Activated CD8-positive, alpha-beta memory T cell treated with anti-CD3 and anti-CD28 coated beads for 36 hours (primary cell): ENCODE measurements around the gene PNPLA6. TPM values are rescaled to one million over a fixed set of nuclear protein-coding genes. Genes with fewer than 3 reads are reported as not detected.

Source experiments
- CTCF ChIA-PET: fragments of 350-600 bp; sonication (Branson Sonifier 250); formaldehyde crosslinking; loops from one replicate; lab custom pipeline; 2021; ENCODE audit warnings: antibody characterized with exemption; lab: Charles Lee
- POLR2A ChIA-PET: fragments of 350-600 bp; sonication (Branson Sonifier 250); formaldehyde crosslinking; loops from one replicate; lab custom pipeline; 2021; ENCODE audit warnings: antibody characterized with exemption; lab: Charles Lee
- total RNA-seq, 2 experiments: library from RNA; stranded (reverse); gene quantifications; one replicate each; pipeline ENCODE4 v1.2.3, GENCODE V29; 2021

The PNPLA6 gene
- total RNA-seq, 2 experiments from 2014 or later, result 114 to 115 TPM

DNA sequence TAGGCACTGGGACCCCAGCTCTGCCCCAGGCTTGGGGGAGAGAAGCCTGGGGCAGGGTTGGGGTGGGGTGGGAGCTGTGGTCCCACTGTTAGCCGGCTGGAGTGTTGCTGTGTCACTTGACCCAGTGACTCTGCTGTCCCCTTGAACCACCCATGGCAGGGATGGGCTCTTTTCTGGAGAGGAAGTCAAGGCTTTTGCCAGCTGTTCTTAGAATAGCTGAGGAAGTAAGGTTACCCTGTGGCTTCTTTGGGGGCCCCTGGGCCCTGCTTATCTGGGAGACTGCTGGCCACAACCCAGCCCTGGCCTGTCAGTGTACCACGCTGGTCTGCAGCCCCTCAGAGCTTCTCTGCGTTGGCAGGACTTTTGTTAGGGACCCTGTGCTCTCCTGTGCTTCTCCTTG, 9.1 kb downstream of the PNPLA6 start:
- CTCF ChIA-PET, result interaction anchor here (0.7 to 1.1 kb wide), 4 partner anchors 22 to 268 kb away, joined by 3 read pairs; partner anchors contain the start of gene MCOLN1
- POLR2A ChIA-PET, result interaction anchor here (0.7 kb wide), 1 partner anchor 71 kb away, joined by 4 read pairs; no protein-coding TSS in a partner anchor

DNA sequence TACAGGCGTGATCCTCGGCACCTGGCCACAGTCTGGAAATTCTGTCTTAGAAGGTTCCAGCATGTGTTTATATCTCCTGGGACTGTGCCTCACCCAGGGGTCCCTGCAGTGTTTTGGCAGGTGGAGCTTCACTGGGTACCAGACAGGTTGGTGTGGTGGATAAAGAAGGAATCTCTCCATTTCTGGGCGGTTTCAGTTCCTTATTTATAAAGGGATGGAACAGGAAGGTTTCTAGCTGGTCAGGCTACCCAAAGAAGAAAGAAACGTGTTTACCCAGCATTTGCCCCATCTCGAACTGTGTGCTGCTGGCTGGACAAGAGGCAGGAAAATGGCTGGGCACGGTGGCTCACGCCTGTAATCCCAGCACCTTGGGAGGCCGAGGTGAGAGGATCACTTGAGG, 9.8 kb downstream of the PNPLA6 start:
- POLR2A ChIA-PET, result interaction anchor here (0.7 kb wide), 1 partner anchor 12 kb away, joined by 6 read pairs; no protein-coding TSS in a partner anchor
- CTCF ChIA-PET, result interaction anchor here (0.7 to 1.1 kb wide), 2 partner anchors 23 to 268 kb away, joined by 3 read pairs; no protein-coding TSS in a partner anchor

DNA sequence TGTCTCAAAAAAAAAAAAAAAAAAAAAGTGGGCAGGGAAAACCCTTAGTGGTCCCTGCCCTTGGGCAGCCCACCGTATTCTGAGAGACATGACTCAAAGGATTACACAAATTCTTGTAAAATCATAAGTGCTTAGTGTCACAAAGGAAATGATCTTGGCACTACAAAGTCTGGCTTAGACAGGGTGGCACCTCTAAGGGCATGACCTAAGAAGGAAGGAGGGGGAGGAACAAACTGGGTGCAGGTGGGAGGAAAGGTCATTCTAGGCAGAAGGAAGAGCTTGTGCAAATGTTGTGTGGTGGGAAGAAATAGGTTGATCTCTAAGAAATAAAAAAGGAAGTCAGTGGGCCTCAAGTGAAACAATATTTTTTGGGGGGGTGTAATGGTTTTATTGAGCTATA, 10.4 kb downstream of the PNPLA6 start:
- CTCF ChIA-PET, result interaction anchor here (0.6 to 1.3 kb wide), 2 partner anchors 25 to 135 kb away, joined by 3 read pairs; partner anchors contain the start of gene TRAPPC5
- POLR2A ChIA-PET, result interaction anchor here (0.7 kb wide), 1 partner anchor 13 kb away, joined by 6 read pairs; no protein-coding TSS in a partner anchor

DNA sequence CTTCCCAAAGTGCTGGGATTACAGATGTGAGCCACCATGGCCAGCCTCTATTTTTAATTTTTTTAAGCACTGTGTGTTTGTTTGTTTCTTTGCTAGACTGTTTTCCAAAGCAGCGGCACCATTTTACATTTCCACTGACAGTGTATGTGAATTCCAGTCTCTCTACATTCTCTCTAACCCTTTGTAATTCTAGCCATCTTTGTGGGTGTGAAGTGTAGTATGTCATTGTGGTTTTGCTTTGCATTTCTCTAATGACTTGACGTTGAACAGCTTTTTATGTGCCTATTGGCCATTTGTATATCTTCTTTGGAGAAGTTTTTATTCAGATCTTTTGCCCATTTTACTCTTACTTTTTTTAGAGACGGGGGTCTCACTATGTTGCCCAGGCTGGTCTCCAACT, 11.6 kb downstream of the PNPLA6 start:
- ChIA-PET POLR2A (no interaction called here), CTCF (interaction anchor here (1.3 kb wide), 1 partner anchor 134 kb away, joined by 3 read pairs; the partner anchor contains the start of gene TRAPPC5)

DNA sequence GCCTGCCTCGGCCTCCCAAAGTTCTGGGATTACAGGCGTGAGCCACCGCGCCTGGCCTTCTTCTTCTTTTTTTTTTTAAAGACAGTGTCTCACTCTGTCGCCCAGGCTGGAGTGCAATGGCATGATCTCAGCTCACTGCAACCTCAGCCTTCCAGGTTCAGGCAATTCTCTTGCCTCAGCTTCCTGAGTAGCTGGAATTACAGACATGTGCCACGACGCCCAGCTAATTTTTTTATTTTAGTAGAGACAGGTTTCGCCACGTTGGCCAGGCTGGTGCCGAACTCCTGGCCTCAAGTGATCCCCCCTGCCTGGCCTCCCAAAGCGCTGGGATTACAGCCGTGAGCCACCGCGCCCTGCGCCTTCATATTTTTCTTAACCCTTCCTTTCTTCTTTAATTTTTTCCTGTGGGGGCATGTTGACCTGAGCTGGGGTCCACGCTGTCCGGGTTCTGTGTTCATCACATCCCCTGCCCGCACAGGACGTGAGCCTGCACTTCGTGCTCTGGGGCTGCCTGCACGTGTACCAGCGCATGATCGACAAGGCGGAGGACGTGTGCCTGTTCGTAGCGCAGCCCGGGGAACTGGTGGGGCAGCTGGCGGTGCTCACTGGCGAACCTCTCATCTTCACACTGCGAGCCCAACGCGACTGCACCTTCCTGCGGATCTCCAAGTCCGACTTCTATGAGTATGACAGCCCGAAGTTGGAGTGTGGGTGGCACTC, 14.1 kb downstream of the PNPLA6 start:
- CTCF ChIA-PET, result interaction anchor here (0.6 kb wide), 1 partner anchor 451 kb away, joined by 3 read pairs; no protein-coding TSS in a partner anchor
- POLR2A ChIA-PET, result no interaction called here

DNA sequence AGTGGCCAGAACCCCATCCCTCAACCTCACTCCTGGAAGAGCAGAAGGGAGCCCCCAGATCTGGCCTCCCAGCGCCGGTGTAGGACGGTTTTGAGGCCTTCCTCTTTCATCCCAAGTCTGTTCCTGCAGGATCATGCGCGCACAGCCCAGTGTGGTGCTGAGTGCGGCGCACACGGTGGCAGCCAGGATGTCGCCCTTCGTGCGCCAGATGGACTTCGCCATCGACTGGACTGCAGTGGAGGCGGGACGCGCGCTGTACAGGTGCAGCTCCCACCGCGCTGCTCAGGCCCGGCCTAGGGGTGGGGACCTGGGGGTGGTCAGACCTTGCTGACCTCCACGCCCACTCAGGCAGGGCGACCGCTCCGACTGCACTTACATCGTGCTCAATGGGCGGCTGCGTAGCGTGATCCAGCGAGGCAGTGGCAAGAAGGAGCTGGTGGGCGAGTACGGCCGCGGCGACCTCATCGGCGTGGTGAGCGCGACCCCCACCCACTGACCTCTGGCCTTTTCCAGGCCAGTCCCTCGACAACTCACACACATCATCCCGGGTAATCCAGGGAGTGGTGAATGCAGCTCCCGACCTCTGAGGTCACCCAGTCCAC, 14.8 kb downstream of the PNPLA6 start:
- CTCF ChIA-PET, result interaction anchor here (0.6 to 3.3 kb wide), 2 partner anchors 18 to 451 kb away, joined by 3 to 13 read pairs; no protein-coding TSS in a partner anchor
- POLR2A ChIA-PET, result no interaction called here

DNA sequence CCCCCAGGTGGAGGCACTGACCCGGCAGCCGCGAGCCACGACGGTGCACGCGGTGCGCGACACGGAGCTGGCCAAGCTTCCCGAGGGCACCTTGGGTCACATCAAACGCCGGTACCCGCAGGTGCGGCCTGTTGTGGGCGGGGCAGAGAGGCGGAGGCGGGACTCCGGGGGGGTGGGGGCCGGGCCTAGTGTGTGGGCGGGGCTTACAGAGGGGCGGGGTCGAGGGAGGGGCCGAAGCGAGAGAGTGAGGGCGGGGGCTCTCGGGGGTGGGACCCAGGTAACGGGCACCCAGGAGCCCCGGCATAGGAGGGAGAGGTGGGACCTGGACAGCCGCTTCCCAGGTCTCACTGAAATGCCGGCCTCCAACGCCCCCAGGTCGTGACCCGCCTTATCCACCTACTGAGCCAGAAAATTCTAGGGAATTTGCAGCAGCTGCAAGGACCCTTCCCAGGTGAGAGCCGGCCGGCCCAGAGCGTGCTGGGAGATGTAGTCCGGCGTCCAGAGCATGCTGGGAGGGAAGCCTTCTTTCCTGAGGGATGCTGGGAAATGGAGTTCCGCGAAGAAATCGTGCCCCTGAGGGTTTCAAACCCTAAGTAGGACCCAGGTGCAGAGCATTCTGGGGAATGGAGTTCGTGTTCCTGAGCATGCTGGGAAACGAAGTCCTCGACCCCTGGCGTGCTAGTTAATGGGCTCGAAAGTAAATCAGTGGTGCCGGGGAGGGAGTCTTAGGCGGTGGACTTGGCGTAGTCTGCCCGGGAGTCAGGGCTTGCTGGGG, 15.7 kb downstream of the PNPLA6 start:
- CTCF ChIA-PET, result interaction anchor here (3.3 kb wide), 1 partner anchor 17 kb away, joined by 13 read pairs; no protein-coding TSS in a partner anchor
- POLR2A ChIA-PET, result no interaction called here

DNA sequence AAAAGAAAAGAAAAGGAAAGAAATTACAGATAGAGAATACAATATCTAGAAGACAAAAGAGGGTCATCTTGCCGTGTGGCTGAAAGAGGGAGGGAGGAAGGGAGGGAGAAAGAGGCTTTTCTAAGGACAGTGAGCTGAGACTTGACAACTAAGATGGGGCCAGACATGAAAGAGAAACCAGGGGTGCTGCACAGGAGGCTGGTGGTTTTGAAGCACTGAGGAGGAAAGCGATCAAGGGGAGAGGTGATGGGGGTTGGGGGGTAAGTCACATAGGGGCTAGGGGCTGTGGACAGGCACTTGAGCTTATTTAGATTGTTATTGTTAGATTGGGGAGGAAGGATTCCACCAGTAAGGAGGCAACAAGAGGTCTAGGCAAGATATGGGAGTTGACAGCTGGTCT, 17.3 kb downstream of the PNPLA6 start:
- CTCF ChIA-PET, result interaction anchor here (0.7 to 3.3 kb wide), 2 partner anchors 16 to 327 kb away, joined by 3 to 13 read pairs; no protein-coding TSS in a partner anchor
- POLR2A ChIA-PET, result no interaction called here

DNA sequence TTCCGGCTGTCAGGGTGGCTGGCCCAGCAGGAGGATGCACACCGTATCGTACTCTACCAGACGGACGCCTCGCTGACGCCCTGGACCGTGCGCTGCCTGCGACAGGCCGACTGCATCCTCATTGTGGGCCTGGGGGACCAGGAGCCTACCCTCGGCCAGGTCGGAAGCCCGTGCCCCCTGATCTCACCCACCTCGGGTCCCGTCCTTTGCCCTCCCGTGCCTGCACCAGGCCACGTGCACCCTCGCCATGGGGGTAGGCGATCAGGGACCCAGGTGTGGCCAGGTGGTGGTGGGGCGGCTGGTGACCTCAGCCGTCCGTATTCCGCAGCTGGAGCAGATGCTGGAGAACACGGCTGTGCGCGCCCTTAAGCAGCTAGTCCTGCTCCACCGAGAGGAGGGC, 19.0 kb downstream of the PNPLA6 start:
- POLR2A ChIA-PET, result no interaction called here
- CTCF ChIA-PET, result interaction anchor here (0.5 to 2.0 kb wide), 2 partner anchors 14 to 398 kb away, joined by 4 to 6 read pairs; no protein-coding TSS in a partner anchor

DNA sequence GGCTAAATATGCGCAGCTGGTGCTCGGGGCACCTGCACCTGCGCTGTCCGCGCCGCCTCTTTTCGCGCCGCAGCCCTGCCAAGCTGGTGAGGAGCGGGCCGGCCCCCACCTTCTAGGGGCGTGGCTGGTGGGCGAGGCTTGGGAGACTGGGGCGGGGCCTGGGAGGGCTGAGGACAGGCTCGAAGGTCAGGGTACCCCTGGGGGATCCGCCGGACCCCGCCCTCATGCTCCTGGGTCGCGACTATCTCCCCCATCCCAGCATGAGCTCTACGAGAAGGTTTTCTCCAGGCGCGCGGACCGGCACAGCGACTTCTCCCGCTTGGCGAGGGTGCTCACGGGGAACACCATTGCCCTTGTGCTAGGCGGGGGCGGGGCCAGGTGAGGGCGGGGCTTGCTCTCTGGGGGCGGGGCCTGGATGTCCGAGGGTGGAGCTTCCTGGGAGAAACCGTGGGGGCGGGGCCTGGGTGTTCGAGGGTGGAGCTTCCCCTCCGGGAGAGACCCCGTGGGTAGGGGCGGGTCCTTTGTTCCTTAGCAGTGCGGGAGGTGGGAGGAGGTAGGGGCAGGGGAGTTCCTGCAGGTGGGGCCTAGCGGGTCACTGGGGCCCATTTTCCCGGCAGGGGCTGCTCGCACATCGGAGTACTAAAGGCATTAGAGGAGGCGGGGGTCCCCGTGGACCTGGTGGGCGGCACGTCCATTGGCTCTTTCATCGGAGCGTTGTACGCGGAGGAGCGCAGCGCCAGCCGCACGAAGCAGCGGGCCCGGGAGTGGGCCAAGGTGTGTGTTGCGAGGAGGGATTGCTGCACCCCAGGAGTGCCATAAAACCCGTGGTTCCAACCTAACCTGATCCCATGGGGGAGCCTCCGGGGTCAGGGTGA, 19.7 kb downstream of the PNPLA6 start:
- POLR2A ChIA-PET, result no interaction called here
- CTCF ChIA-PET, result interaction anchor here (0.5 to 2.0 kb wide), 3 partner anchors 13 to 399 kb away, joined by 3 to 6 read pairs (median 4); partner anchors contain the start of gene PNPLA6

DNA sequence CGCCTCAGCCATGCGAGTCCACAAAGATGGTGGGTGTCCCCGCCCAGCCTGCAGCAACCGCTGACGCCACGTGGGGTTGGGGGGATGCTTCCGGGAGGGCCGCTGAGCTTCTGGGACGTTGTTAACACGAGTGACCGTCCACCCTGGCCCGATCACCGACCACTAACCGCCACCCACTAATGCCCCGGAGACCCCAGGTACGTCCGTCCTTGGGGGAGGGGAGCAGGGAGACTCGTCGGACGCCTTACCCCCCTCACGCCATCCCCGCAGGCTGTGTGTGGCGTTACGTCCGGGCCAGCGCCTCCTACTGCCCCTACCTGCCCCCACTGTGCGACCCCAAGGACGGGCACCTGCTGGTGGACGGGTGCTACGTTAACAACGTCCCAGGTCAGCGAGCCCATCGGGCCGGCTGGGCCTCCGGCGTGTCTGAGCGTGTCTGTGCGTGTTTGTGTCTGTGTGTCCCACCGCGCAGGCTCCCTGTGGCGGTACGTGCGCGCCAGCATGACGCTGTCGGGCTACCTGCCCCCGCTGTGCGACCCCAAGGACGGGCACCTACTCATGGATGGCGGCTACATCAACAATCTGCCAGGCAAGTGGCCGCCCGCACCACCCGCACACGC, 21.3 kb downstream of the PNPLA6 start:
- CTCF ChIA-PET, result interaction anchor here (0.7 kb wide), 2 partner anchors 112 to 207 kb away, joined by 3 read pairs; partner anchors contain the start of gene RETN

DNA sequence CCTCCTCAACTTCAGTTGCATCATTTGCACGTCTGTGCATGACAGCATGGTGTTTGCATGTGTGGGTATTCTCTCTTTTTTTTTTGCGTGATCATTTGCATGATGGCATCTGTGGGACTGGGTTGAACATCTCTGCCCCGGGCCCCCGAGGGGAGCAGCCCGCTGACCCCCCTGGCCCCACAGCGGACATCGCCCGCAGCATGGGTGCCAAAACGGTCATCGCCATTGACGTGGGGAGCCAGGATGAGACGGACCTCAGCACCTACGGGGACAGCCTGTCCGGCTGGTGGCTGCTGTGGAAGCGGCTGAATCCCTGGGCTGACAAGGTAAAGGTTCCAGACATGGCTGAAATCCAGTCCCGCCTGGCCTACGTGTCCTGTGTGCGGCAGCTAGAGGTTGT, 23.1 kb downstream of the PNPLA6 start:
- POLR2A ChIA-PET, result interaction anchor here (0.6 kb wide), 1 partner anchor 24 kb away, joined by 3 read pairs; no protein-coding TSS in a partner anchor
- CTCF ChIA-PET, result interaction anchor here (2.8 kb wide), 1 partner anchor 9 kb away, joined by 11 read pairs; no protein-coding TSS in a partner anchor

More for the DNA sequence above, 21.3 kb downstream of the PNPLA6 start:
- POLR2A ChIA-PET, result no interaction called here

DNA sequence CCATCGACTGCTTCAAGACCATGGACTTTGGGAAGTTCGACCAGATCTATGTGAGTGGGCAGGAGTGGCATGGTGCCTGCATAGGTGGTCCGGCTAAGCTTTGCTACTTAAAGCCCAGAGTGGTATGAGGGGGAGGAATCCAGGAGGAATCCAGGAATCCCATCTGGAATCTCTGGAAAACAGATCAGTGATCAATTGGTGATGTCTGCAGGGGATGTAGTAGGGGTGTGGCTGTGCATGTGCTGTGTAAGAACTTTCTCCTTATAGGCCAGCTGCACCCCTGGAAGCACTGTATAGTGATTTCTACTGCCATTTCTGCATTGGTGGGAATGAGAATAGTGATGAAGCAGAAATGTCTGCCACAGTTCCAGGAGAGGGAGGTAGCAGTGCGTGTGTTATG, 23.6 kb downstream of the PNPLA6 start:
- ChIA-PET CTCF (interaction anchor here (0.9 to 2.8 kb wide), 2 partner anchors 9 to 93 kb away, joined by 3 to 11 read pairs; no protein-coding TSS in a partner anchor), POLR2A (interaction anchor here (0.6 kb wide), 1 partner anchor 25 kb away, joined by 3 read pairs; no protein-coding TSS in a partner anchor)

DNA sequence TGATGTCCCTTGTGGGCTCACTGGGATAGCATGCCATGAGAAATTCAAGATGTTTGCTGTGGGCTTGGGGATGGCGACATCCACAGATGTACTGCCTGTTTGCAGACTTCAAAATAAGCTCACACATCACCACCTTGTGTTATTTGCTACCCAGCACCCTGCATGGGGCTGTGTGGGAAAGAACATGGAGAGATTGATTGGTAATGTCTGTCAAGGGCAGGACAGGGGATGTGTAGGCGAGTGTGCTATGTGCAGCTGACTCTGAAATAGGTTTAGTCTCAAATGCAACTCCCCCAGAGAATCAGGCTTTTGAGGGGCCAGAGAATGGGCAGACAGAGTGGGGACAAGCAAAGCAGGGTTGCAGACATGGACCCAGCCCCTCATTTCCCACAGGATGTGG, 24.7 kb downstream of the PNPLA6 start:
- POLR2A ChIA-PET, result no interaction called here
- CTCF ChIA-PET, result interaction anchor here (2.8 kb wide), 1 partner anchor 8 kb away, joined by 11 read pairs; no protein-coding TSS in a partner anchor

DNA sequence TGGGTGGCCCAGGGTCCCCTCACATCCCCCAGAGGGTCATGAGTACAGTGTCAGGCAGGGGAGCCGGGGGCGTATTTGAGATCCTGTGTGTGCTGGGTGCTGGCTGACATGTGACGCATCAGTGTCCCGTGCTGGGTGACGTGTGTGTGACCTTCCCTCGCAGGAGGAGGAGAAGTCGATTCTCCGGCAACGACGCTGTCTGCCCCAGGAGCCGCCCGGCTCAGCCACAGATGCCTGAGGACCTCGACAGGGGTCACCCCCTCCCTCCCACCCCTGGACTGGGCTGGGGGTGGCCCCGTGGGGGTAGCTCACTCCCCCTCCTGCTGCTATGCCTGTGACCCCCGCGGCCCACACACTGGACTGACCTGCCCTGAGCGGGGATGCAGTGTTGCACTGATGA, 25.8 kb downstream of the PNPLA6 start:
- POLR2A ChIA-PET, result no interaction called here

DNA sequence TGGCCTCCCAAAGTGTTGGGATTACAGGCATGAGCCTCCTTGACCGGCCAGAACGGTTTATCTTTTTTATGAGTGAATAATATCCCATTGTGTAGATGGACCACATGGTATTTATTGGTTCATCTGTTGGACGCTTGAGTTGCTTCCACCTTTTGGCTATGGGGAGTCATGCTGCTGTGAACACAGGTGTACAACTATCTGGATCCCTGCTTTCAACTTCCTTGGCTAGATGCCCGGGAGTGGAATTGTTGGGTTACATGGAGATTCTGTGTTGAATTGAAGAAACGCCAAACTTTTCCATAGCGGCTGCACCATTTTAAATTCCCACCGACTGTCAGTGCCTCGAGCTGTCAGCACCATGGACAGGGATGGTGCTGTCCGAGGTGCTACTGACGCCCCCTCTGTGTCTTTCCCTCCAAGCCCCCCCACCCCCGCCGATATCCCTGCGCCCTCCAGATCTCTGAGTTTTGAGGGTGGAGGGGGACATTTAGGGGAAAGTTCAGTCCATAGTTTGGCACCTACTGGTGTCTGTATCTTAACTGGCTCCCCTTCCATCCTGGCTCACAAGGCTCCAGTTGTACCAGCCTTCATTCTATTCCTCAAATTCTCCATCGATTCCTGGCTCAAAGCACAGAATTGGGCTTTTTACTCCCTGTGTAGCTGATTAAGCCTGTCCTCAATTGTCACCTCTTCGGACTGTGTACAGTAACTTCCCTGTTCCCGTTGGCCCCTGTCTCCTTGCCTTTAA, 27.3 kb downstream of the PNPLA6 start:
- CTCF ChIA-PET, result interaction anchor here (0.8 kb wide), 1 partner anchor 1654 kb away, joined by 3 read pairs; no protein-coding TSS in a partner anchor
- POLR2A ChIA-PET, result no interaction called here

More for the DNA sequence above, 25.8 kb downstream of the PNPLA6 start:
- CTCF ChIA-PET, result no interaction called here
